ENCODE data around the gene CPT1A. TPM values are rescaled to one million over a fixed set of nuclear protein-coding genes. Genes with fewer than 3 reads are reported as not detected.

Gene CPT1A
- total RNA-seq, 1 experiment from 2014 or later = 13.1 TPM

DNA sequence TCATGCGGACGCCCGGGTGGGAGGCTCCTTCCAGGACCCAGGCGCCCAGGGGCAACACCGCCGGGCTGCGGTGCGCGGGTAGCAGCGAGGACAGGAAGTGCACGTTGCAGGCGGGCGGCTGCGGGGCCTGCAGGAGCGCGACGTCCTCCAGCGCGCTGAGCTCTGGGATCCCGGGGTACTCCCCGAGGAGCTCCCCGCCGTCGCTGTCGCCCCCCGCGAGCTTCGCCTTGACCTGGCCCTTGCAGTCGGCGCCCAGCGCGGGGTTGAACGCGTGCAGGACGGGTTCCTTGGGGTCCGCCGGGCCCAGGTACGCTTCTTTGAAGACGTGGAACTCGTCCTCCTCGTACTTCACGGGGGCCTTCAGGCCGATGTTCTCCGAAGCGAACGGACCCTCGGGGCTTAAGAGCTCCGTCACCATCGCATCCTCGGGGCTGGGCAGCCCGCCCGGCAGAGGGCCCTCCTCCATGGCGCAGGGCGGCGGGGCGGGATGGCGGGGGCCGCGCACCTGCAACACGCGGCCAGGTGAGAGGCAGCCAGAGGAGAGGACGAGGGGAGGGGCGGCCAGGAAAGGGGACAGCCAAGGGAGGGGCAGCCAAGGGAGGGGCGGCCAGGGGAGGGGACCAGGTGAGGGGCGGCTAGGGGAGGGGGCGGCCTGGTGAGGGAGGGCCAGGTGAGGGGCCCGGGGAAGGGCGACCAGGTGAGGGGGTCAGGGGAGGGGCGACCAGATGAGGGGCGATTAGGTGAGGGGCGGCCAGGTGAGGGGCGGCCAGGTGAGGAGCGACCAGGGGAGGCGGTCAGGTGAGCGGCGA, 91.3 kb downstream of the CPT1A start:
- no peak overlapping the region for H3K27ac ChIP-seq (ENCODE audit: low read length)
- H4K20me1 ChIP-seq (ENCODE audit: insufficient read depth, low read depth, low read length) = no peaks in the 10 kb centered on the region
- no peaks in the 10 kb centered on the region for H3K79me2 ChIP-seq (ENCODE audit: low read length)
- H3K27me3 ChIP-seq (ENCODE audit: low read length) = no peaks in the 10 kb centered on the region
- H3K4me3 ChIP-seq (ENCODE audit: low read length) = no peak overlapping the region
- H3K9ac ChIP-seq (ENCODE audit: low read length) = no peak overlapping the region
- no peak overlapping the region for H3K4me2 ChIP-seq (ENCODE audit: low read depth, low read length, poor library complexity, severe bottlenecking)
- no peaks in the 10 kb centered on the region for H3K36me3 ChIP-seq (ENCODE audit: insufficient read depth, low read length)
- H3K9me3 ChIP-seq (ENCODE audit: low read length) = no peaks in the 10 kb centered on the region
- no peaks in the 10 kb centered on the region for H3K4me1 ChIP-seq (ENCODE audit: low read length)
- no peak for DNase-seq
- no peak overlapping the region for H2AFZ ChIP-seq (ENCODE audit: low read length)
- no peaks in the 10 kb centered on the region for H3K9me2 ChIP-seq (replicated peaks; ENCODE audit: insufficient read depth, low read length)

DNA sequence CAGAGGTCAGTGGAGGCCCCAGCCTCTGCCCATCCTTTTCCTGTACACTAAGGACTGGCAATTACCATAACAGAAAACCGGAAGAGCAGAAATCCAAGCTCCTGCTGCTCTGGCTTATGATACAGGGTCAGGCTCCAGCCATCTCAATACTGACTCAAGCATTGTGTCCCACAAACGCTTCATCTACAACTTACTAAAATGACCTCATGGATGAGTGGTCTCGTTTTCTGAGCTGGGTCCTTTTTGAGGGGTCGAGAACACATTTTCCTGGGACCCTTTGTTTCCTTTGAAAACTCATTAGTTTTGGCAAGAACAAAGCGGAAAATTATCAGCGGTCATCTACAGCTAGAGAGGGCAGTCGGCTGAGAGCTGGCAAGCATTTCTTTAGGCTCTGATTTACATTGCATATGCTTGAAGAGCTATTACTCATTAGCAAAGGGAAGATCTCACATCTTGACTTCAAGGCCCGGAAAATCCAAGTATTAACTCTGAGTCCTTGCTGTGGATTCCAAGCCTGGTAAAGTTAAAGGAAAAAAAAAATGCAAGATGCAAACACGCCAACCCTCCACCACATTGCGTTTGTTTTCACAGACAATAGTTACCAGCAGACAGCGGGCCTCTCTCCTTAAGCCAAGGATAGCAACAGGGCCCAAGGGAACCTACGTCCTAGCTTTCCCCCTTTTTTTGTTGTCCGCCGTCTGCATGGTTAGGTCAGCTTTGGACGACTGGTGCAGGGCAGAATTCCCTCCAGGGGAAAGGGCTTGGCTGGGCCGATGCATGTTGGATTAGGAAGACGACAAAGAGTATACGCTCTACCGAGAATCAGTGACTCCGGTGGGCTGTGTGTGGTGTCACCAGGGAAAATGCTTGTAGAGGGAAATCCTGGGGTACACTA, 92.2 kb downstream of the CPT1A start:
- no peak overlapping the region for H3K4me3 ChIP-seq (ENCODE audit: low read length)
- H3K4me1 ChIP-seq (ENCODE audit: low read length) = no peaks in the 10 kb centered on the region
- H3K27ac ChIP-seq (ENCODE audit: low read length) = no peak overlapping the region
- no peak for DNase-seq
- no peak overlapping the region for H2AFZ ChIP-seq (ENCODE audit: low read length)
- H4K20me1 ChIP-seq (ENCODE audit: insufficient read depth, low read depth, low read length) = no peaks in the 10 kb centered on the region
- H3K9me2 ChIP-seq (replicated peaks; ENCODE audit: insufficient read depth, low read length) = no peaks in the 10 kb centered on the region
- H3K4me2 ChIP-seq (ENCODE audit: low read depth, low read length, poor library complexity, severe bottlenecking) = no peak overlapping the region
- H3K36me3 ChIP-seq (ENCODE audit: insufficient read depth, low read length) = no peaks in the 10 kb centered on the region
- no peak overlapping the region for H3K9ac ChIP-seq (ENCODE audit: low read length)
- H3K9me3 ChIP-seq (ENCODE audit: low read length) = no peaks in the 10 kb centered on the region
- H3K27me3 ChIP-seq (ENCODE audit: low read length) = no peaks in the 10 kb centered on the region
- no peaks in the 10 kb centered on the region for H3K79me2 ChIP-seq (ENCODE audit: low read length)

DNA sequence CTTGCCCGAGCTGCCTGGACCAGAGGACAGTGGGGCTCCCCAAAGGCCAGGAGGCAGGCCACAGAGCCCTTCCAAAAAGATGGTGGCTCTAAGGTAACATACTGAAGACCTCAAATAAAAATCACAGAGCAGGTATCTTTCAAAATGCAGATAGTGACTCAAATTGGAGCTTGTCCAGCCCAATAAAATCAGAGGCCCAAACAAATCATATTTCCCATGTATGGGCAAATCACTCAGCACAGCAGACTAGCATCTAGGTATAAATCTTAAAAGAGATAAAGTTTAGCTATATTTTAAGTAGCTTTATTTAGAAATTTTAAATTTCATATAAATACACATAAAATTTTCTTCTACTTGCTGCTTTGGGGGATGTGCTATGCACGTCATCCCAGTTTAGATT, 93.7 kb downstream of the CPT1A start:
- Histone ChIP-seq H4K20me1 (ENCODE audit: insufficient read depth, low read depth, low read length) (no peaks in the 10 kb centered on the region), H3K9me2 (replicated peaks; ENCODE audit: insufficient read depth, low read length) (no peaks in the 10 kb centered on the region), H3K9me3 (ENCODE audit: low read length) (no peaks in the 10 kb centered on the region), H3K4me2 (ENCODE audit: low read depth, low read length, poor library complexity, severe bottlenecking) (no peak overlapping the region), H3K27me3 (ENCODE audit: low read length) (no peaks in the 10 kb centered on the region), H3K4me3 (ENCODE audit: low read length) (no peak overlapping the region), H3K36me3 (ENCODE audit: insufficient read depth, low read length) (no peaks in the 10 kb centered on the region), H2AFZ (ENCODE audit: low read length) (no peak overlapping the region), H3K79me2 (ENCODE audit: low read length) (no peaks in the 10 kb centered on the region), H3K4me1 (ENCODE audit: low read length) (no peaks in the 10 kb centered on the region), H3K27ac (ENCODE audit: low read length) (no peak overlapping the region), H3K9ac (ENCODE audit: low read length) (no peak overlapping the region)
- DNase-seq = no peak

DNA sequence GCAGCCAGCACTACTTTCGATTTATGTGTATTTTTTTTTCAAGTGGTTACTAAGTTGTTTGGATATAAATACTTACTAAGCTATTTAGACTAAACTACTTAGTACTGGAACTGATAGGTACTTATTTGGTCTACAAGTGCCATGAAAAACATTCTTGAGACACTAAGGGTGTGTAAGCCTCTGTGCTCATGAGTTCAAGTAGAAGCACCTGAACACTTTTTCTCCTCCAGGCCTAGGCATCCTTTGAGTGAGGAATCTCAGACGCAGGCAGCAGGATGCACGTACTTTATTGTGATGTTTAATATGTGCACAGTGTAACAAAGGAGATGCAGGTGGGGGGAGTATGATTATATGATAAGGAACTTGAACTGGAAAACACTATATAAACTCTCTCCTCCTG, 98.2 kb downstream of the CPT1A start:
- H3K27ac ChIP-seq (ENCODE audit: low read length) = no peak overlapping the region
- H3K9ac ChIP-seq (ENCODE audit: low read length) = no peak overlapping the region
- no peak for DNase-seq
- H3K9me3 ChIP-seq (ENCODE audit: low read length) = no peaks in the 10 kb centered on the region
- no peak overlapping the region for H2AFZ ChIP-seq (ENCODE audit: low read length)
- H3K4me3 ChIP-seq (ENCODE audit: low read length) = no peak overlapping the region
- no peaks in the 10 kb centered on the region for H3K9me2 ChIP-seq (replicated peaks; ENCODE audit: insufficient read depth, low read length)
- H3K27me3 ChIP-seq (ENCODE audit: low read length) = no peaks in the 10 kb centered on the region
- H3K79me2 ChIP-seq (ENCODE audit: low read length) = no peaks in the 10 kb centered on the region
- H4K20me1 ChIP-seq (ENCODE audit: insufficient read depth, low read depth, low read length) = no peaks in the 10 kb centered on the region
- H3K4me1 ChIP-seq (ENCODE audit: low read length) = no peaks in the 10 kb centered on the region
- no peak overlapping the region for H3K4me2 ChIP-seq (ENCODE audit: low read depth, low read length, poor library complexity, severe bottlenecking)
- no peaks in the 10 kb centered on the region for H3K36me3 ChIP-seq (ENCODE audit: insufficient read depth, low read length)

DNA sequence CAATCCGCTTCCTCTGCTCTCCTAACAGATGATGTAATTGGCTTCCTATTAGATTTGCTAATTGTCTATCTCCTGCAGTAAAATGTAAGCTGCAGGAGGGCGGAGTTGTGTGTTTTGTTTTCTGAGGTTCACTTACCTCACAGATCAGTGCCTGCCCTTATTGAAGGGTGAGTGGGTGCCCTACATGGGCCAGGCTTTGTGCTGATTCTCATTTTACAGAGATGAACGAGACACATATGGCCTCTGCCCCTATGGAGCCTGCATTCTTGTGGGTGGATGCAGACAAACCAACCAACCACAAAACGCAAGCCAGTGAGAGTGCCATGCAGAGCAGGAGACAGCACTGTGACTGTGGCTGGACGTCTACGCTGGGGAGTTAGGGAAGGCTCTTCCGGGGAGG, 100.3 kb downstream of the CPT1A start:
- Histone ChIP-seq H3K9me3 (ENCODE audit: low read length) (no peaks in the 10 kb centered on the region), H3K9me2 (replicated peaks; ENCODE audit: insufficient read depth, low read length) (no peaks in the 10 kb centered on the region), H3K27ac (ENCODE audit: low read length) (no peak overlapping the region), H3K9ac (ENCODE audit: low read length) (no peak overlapping the region), H3K4me2 (ENCODE audit: low read depth, low read length, poor library complexity, severe bottlenecking) (no peak overlapping the region), H2AFZ (ENCODE audit: low read length) (no peak overlapping the region), H3K36me3 (ENCODE audit: insufficient read depth, low read length) (no peaks in the 10 kb centered on the region), H3K79me2 (ENCODE audit: low read length) (no peaks in the 10 kb centered on the region), H3K4me3 (ENCODE audit: low read length) (no peak overlapping the region), H4K20me1 (ENCODE audit: insufficient read depth, low read depth, low read length) (no peaks in the 10 kb centered on the region), H3K27me3 (ENCODE audit: low read length) (no peaks in the 10 kb centered on the region), H3K4me1 (ENCODE audit: low read length) (no peaks in the 10 kb centered on the region)
- no peak for DNase-seq

DNA sequence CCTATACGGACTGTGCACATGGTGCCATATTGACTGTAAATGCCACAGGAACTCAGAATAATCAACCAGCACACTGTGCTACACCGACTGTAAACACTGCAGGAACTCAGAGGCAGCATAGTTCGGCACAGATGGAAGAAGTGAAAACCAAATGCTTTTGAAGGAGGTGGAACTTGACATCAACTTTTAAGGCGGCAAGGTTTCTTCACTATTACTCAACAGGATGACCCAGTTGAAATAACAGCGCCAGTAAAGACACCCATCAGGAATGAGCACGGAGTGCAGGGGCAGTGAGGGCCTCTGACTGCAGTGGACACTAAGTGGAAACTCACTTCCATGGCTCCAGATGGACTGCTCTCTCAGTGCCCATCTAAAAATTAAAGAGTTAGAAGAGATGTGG, 106.1 kb downstream of the CPT1A start:
- Histone ChIP-seq H3K27me3 (ENCODE audit: low read length) (no peaks in the 10 kb centered on the region), H4K20me1 (ENCODE audit: insufficient read depth, low read depth, low read length) (no peaks in the 10 kb centered on the region), H3K9me3 (ENCODE audit: low read length) (no peaks in the 10 kb centered on the region), H3K9me2 (replicated peaks; ENCODE audit: insufficient read depth, low read length) (no peaks in the 10 kb centered on the region), H3K9ac (ENCODE audit: low read length) (no peak overlapping the region), H3K36me3 (ENCODE audit: insufficient read depth, low read length) (no peaks in the 10 kb centered on the region), H3K4me1 (ENCODE audit: low read length) (no peaks in the 10 kb centered on the region), H3K79me2 (ENCODE audit: low read length) (no peaks in the 10 kb centered on the region), H2AFZ (ENCODE audit: low read length) (no peak overlapping the region), H3K27ac (ENCODE audit: low read length) (no peak overlapping the region), H3K4me2 (ENCODE audit: low read depth, low read length, poor library complexity, severe bottlenecking) (no peak overlapping the region), H3K4me3 (ENCODE audit: low read length) (no peak overlapping the region)
- DNase-seq = no peak

DNA sequence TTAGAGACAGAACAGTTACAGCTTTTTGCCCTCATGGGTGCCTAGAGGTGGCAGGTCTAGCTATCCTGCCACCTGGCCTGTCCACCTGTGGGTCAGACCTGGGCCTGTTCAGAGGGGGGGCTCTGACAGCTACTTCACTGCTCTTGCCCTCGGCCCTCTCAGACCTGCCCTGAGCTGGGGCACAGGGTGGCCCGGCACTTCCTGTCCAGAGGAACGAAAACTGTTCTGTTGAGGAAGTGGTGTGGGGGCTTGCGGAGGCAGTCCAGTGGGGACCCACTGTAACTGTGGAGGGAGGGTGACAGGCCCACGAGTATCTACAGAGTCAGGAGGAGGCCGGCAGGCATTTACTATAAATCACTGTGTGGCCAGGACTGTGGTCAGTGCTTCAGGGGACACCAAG, 106.6 kb downstream of the CPT1A start:
- Histone ChIP-seq H3K4me3 (ENCODE audit: low read length) (no peak overlapping the region), H2AFZ (ENCODE audit: low read length) (no peak overlapping the region), H3K9me2 (replicated peaks; ENCODE audit: insufficient read depth, low read length) (no peaks in the 10 kb centered on the region), H3K9me3 (ENCODE audit: low read length) (no peaks in the 10 kb centered on the region), H4K20me1 (ENCODE audit: insufficient read depth, low read depth, low read length) (no peaks in the 10 kb centered on the region), H3K79me2 (ENCODE audit: low read length) (no peaks in the 10 kb centered on the region), H3K27me3 (ENCODE audit: low read length) (no peaks in the 10 kb centered on the region), H3K27ac (ENCODE audit: low read length) (no peak overlapping the region), H3K36me3 (ENCODE audit: insufficient read depth, low read length) (no peaks in the 10 kb centered on the region), H3K9ac (ENCODE audit: low read length) (no peak overlapping the region), H3K4me1 (ENCODE audit: low read length) (no peaks in the 10 kb centered on the region), H3K4me2 (ENCODE audit: low read depth, low read length, poor library complexity, severe bottlenecking) (no peak overlapping the region)
- no peak for DNase-seq

DNA sequence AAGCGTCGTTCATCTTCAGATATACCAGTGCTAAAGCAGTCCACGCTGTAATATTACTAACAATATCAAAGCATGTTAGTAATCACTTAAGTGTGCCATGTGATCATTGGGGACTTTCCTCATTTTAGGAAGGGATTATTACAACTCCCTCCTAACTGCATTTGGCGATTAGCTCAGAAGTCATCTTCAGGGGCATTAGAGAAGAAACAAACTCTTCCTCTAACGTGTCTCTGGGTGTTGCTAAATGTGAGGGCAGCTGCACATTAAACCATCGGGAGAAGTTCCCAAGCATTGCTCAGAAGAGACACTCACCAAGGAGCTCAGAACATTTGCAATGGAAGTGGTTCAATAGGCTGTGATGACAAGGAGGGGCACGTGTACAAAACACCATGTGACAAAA, 107.6 kb downstream of the CPT1A start:
- Histone ChIP-seq H3K27me3 (ENCODE audit: low read length) (no peaks in the 10 kb centered on the region), H3K9ac (ENCODE audit: low read length) (no peak overlapping the region), H2AFZ (ENCODE audit: low read length) (no peak overlapping the region), H3K4me2 (ENCODE audit: low read depth, low read length, poor library complexity, severe bottlenecking) (no peak overlapping the region), H3K27ac (ENCODE audit: low read length) (no peak overlapping the region), H3K36me3 (ENCODE audit: insufficient read depth, low read length) (no peaks in the 10 kb centered on the region), H3K4me3 (ENCODE audit: low read length) (no peak overlapping the region), H3K79me2 (ENCODE audit: low read length) (no peaks in the 10 kb centered on the region), H3K9me2 (replicated peaks; ENCODE audit: insufficient read depth, low read length) (no peaks in the 10 kb centered on the region), H3K4me1 (ENCODE audit: low read length) (no peaks in the 10 kb centered on the region), H3K9me3 (ENCODE audit: low read length) (no peaks in the 10 kb centered on the region), H4K20me1 (ENCODE audit: insufficient read depth, low read depth, low read length) (no peaks in the 10 kb centered on the region)
- no peak for DNase-seq

Data from Karpas-422 (cell line).